H9 (cell line): ENCODE data around the gene AP3B2. TPM values are rescaled to one million over a fixed set of nuclear protein-coding genes. Genes with fewer than 3 reads are reported as not detected.

ENCODE experiments used
- DNase-seq: peaks from one replicate; pipeline ENCODE4 v3.0.0-alpha.2; 2017
- H2AFZ ChIP-seq: one replicate; pipeline ENCODE4 v1.6.1; 2013; ENCODE audit warnings: mild to moderate bottlenecking, low read length, control low read depth, moderate library complexity
- H2AK5ac ChIP-seq: 2 replicates; pipeline ENCODE4 v1.6.1; 2013; ENCODE audit warnings: low read length, control low read depth, mixed read lengths; ENCODE audit not compliant: insufficient read length
- H2BK120ac ChIP-seq: one replicate; pipeline ENCODE4 v1.6.1; 2013; ENCODE audit warnings: low read depth, mild to moderate bottlenecking, low read length, control low read depth, inconsistent platforms; ENCODE audit not compliant: poor library complexity, severe bottlenecking
- H2BK12ac ChIP-seq: 2 replicates; pipeline ENCODE4 v1.6.1; 2013; ENCODE audit warnings: low read length, control low read depth, mixed read lengths, low read depth; ENCODE audit not compliant: insufficient read length
- H2BK15ac ChIP-seq: 2 replicates; pipeline ENCODE4 v1.6.1; 2013; ENCODE audit warnings: low read depth, low read length, control low read depth
- H2BK20ac ChIP-seq: one replicate; pipeline ENCODE4 v1.6.1; 2013; ENCODE audit warnings: low read depth, mild to moderate bottlenecking, low read length, control low read depth, inconsistent platforms; ENCODE audit not compliant: poor library complexity, severe bottlenecking
- H2BK5ac ChIP-seq: 2 replicates; pipeline ENCODE4 v1.6.1; 2013; ENCODE audit warnings: low read length, control low read depth, mixed read lengths; ENCODE audit not compliant: insufficient read length
- H3K14ac ChIP-seq: 2 replicates; pipeline ENCODE4 v1.6.1; 2013; ENCODE audit warnings: low read length, control low read depth; ENCODE audit not compliant: insufficient read depth
- H3K18ac ChIP-seq: 2 replicates; pipeline ENCODE4 v1.6.1; 2013; ENCODE audit warnings: low read depth, mild to moderate bottlenecking, mixed read lengths, low read length, control low read depth; ENCODE audit not compliant: insufficient read length
- H3K23ac ChIP-seq: 2 replicates; pipeline ENCODE4 v1.6.1; 2013; ENCODE audit warnings: low read length, control low read depth, mixed read lengths, low read depth; ENCODE audit not compliant: insufficient read length
- H3K23me2 ChIP-seq: 2 replicates; pipeline ENCODE4 v1.6.1; 2013; ENCODE audit warnings: low read depth, mild to moderate bottlenecking, mixed read lengths, low read length, control low read depth; ENCODE audit not compliant: insufficient read length, poor library complexity, severe bottlenecking
- H3K27ac ChIP-seq: 2 replicates; pipeline ENCODE4 v1.5.1; 2013; ENCODE audit warnings: low read length, control low read depth, mixed read lengths, low read depth; ENCODE audit not compliant: insufficient read length
- H3K27me3 ChIP-seq: 2 replicates; pipeline ENCODE4 v1.6.1; 2013; ENCODE audit warnings: low read length, control low read depth, inconsistent platforms; ENCODE audit not compliant: insufficient read depth
- H3K4ac ChIP-seq: 2 replicates; pipeline ENCODE4 v1.6.1; 2013; ENCODE audit warnings: low read depth, mild to moderate bottlenecking, control low read depth, inconsistent platforms, low read length, moderate library complexity
- H3K4me1 ChIP-seq: 2 replicates; pipeline ENCODE4 v1.6.1; 2013; ENCODE audit warnings: low read length, control low read depth, inconsistent platforms; ENCODE audit not compliant: insufficient read depth
- H3K4me2 ChIP-seq: 2 replicates; pipeline ENCODE4 v1.6.1; 2013; ENCODE audit warnings: low read length, control low read depth, mixed read lengths; ENCODE audit not compliant: insufficient read length, insufficient read depth
- H3K56ac ChIP-seq: 2 replicates; pipeline ENCODE4 v1.6.1; 2013; ENCODE audit warnings: low read depth, mild to moderate bottlenecking, mixed read lengths, low read length, control low read depth; ENCODE audit not compliant: insufficient read length
- H3K79me1 ChIP-seq: 2 replicates; pipeline ENCODE4 v1.6.1; 2013; ENCODE audit warnings: low read depth, mild to moderate bottlenecking, moderate library complexity, low read length, control low read depth, inconsistent platforms; ENCODE audit not compliant: insufficient read depth, poor library complexity, severe bottlenecking
- H3K79me2 ChIP-seq: 2 replicates; pipeline ENCODE4 v1.6.1; 2013; ENCODE audit warnings: low read length, control low read depth, inconsistent platforms; ENCODE audit not compliant: insufficient read depth
- H3K9ac ChIP-seq: 2 replicates; pipeline ENCODE4 v1.6.1; 2013; ENCODE audit warnings: low read length, control low read depth, mixed read lengths; ENCODE audit not compliant: insufficient read length; ENCODE audit errors: extremely low read depth
- H3K9me3 ChIP-seq: one replicate; pipeline ENCODE4 v1.6.1; 2013; ENCODE audit warnings: low read depth, low read length, inconsistent platforms; ENCODE audit not compliant: control insufficient read depth
- H3T11ph ChIP-seq: one replicate; pipeline ENCODE4 v1.6.1; 2013; ENCODE audit warnings: mild to moderate bottlenecking, low read length, control low read depth, inconsistent platforms
- H4K20me1 ChIP-seq: one replicate; pipeline ENCODE4 v1.6.1; 2013; ENCODE audit not compliant: control insufficient read depth, insufficient read length, insufficient read depth
- H4K5ac ChIP-seq: 2 replicates; pipeline ENCODE4 v1.6.1; 2013; ENCODE audit warnings: low read depth, mild to moderate bottlenecking, mixed read lengths, low read length, control low read depth; ENCODE audit not compliant: insufficient read length
- H4K8ac ChIP-seq: replicated peaks from 2 replicates; pipeline ENCODE4 v1.6.1; 2013; ENCODE audit warnings: low read length, control low read depth, mixed read lengths, low read depth; ENCODE audit not compliant: insufficient read length
- H4K91ac ChIP-seq: 2 replicates; pipeline ENCODE4 v1.6.1; 2013; ENCODE audit warnings: low read depth, mild to moderate bottlenecking, moderate library complexity, mixed read lengths, low read length, control low read depth; ENCODE audit not compliant: insufficient read length
- H3K27ac Mint-ChIP-seq, 3 experiments: 2 replicates in 2 of 3; 3 replicates in 1 of 3; pipeline ENCODE4 v1.8.0; 2020 to 2021; ENCODE audit warnings: mixed read lengths in 3 of 3, mild to moderate bottlenecking in 1 of 3, moderate library complexity in 1 of 3
- H3K27me3 Mint-ChIP-seq: 2 replicates; pipeline ENCODE4 v1.8.0; 2021; ENCODE audit warnings: low read depth, mild to moderate bottlenecking, moderate library complexity, mixed read lengths
- H3K36me3 Mint-ChIP-seq, 3 experiments: 2 replicates in 2 of 3; 3 replicates in 1 of 3; pipeline ENCODE4 v1.8.0; 2020 to 2021; ENCODE audit warnings: low read depth in 3 of 3, mixed read lengths in 3 of 3; ENCODE audit not compliant: insufficient read depth in 1 of 3
- H3K4me1 Mint-ChIP-seq, 2 experiments: 2 replicates each; pipeline ENCODE4 v1.8.0; 2020; ENCODE audit warnings: mixed read lengths in 2 of 2
- H3K4me3 Mint-ChIP-seq, 2 experiments: 2 replicates in 1 of 2; 3 replicates in 1 of 2; pipeline ENCODE4 v1.8.0; 2020 to 2021; ENCODE audit warnings: mild to moderate bottlenecking in 2 of 2, mixed read lengths in 2 of 2, moderate library complexity in 1 of 2
- H3K9me3 Mint-ChIP-seq, 2 experiments: 2 replicates in 1 of 2; 3 replicates in 1 of 2; pipeline ENCODE4 v1.8.0; 2020; ENCODE audit warnings: mild to moderate bottlenecking in 2 of 2, mixed read lengths in 2 of 2, moderate library complexity in 1 of 2
- WGBS: extraction: QIAGEN DNeasy Blood & Tissue Kit; methylation state at CpG from one replicate; pipeline ENCODE4 v1.1.7; 2013; ENCODE audit warnings: missing lambda C conversion rate, low lambda C conversion rate, mixed read lengths; ENCODE audit not compliant: insufficient read length; ENCODE audit errors: extremely low coverage; 5-methylcytosine and 5-hydroxymethylcytosine counted together
- total RNA-seq: library from RNA; stranded (reverse); gene quantifications from 2 replicates; pipeline ENCODE4 v1.2.1, GENCODE V29; 2021
- TF ChIP-seq, protein P1 (sequence below): fragments of 200-600 bp; sonication (generic); conservative IDR thresholded peaks from 3 replicates; pipeline ENCODE4 v1.8.0; 2021; ENCODE audit warnings: antibody characterized with exemption, mild to moderate bottlenecking

The AP3B2 gene
- total RNA-seq, 1 experiment from 2014 or later: 10.6 TPM

DNA sequence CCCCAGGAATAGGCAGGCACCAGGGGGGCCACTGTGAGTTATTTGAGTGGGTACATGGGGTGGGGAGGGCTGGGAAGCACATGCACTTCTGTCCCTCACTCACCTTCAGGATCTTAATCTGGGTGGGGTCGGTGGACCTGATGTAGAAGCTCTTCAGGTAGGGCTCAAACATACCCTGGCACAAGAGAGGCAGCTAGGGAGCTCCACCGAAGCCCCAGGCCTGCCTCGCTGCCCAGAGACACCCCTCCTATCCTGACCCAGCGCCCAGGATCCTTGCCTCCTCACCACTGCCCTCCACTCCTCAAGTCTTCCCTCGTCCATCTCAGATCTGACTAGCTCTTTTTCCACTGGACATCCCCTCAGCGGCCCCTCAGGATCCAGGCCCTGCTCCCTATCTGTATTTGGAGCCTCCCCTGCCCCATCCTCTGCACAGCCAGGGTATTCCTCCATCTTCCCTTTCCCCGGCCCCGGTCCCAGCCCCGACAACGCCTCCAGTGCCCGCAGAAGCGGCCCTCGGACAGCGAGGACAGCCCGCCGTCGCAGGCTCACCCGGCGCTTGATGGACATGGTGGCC, 30.0 kb downstream of the AP3B2 start:
- no peak overlapping the region for H3K14ac ChIP-seq
- H3K18ac ChIP-seq: peak overlapping the region; percentile 49
- H4K8ac ChIP-seq: no peak overlapping the region
- H3K4ac ChIP-seq: no peak overlapping the region
- H3K9me3 ChIP-seq: no peaks in the 10 kb centered on the region
- H3K79me2 ChIP-seq: no peaks in the 10 kb centered on the region
- H3K56ac ChIP-seq: no peak overlapping the region
- no peaks in the 10 kb centered on the region for H4K20me1 ChIP-seq
- no peak overlapping the region for H2AFZ ChIP-seq
- DNase-seq: no peak
- TF ChIP-seq, protein P1, sequence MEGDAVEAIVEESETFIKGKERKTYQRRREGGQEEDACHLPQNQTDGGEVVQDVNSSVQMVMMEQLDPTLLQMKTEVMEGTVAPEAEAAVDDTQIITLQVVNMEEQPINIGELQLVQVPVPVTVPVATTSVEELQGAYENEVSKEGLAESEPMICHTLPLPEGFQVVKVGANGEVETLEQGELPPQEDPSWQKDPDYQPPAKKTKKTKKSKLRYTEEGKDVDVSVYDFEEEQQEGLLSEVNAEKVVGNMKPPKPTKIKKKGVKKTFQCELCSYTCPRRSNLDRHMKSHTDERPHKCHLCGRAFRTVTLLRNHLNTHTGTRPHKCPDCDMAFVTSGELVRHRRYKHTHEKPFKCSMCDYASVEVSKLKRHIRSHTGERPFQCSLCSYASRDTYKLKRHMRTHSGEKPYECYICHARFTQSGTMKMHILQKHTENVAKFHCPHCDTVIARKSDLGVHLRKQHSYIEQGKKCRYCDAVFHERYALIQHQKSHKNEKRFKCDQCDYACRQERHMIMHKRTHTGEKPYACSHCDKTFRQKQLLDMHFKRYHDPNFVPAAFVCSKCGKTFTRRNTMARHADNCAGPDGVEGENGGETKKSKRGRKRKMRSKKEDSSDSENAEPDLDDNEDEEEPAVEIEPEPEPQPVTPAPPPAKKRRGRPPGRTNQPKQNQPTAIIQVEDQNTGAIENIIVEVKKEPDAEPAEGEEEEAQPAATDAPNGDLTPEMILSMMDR: no peak
- H3K9ac ChIP-seq: no peak overlapping the region
- no peak overlapping the region for H3K27ac ChIP-seq
- no peak overlapping the region for H2BK120ac ChIP-seq
- H3K27me3 ChIP-seq: no peaks in the 10 kb centered on the region
- WGBS: no CpG with 5 or more reads among the region's 19 CpGs
- Mint-ChIP-seq H3K27me3 (peaks cover 19% of the 10 kb centered on the region), H3K9me3 (no peaks in the 10 kb centered on the region), H3K36me3 (no peaks in the 10 kb centered on the region), H3K4me3 (peak overlapping the region; percentile 88 to 90), H3K27ac (no peak overlapping the region; a peak in 2 of 7 replicates), H3K4me1 (peaks cover 14 to 18% of the 10 kb centered on the region in 2 experiments)
- H3T11ph ChIP-seq: no peak overlapping the region
- H3K4me2 ChIP-seq: peak overlapping the region; percentile 52
- H3K23ac ChIP-seq: no peak overlapping the region
- no peak overlapping the region for H4K5ac ChIP-seq
- no peaks in the 10 kb centered on the region for H3K4me1 ChIP-seq
- no peak overlapping the region for H2BK5ac ChIP-seq
- peaks cover 15% of the 10 kb centered on the region for H3K23me2 ChIP-seq
- H2AK5ac ChIP-seq: no peak overlapping the region
- no peak overlapping the region for H4K91ac ChIP-seq
- no peak overlapping the region for H2BK20ac ChIP-seq
- H2BK12ac ChIP-seq: no peak overlapping the region
- H3K79me1 ChIP-seq: no peaks in the 10 kb centered on the region
- no peak overlapping the region for H2BK15ac ChIP-seq
